Measurements from ENCODE around the gene HOMEZ.
"Not testable (repeated sequence)": the region's sequence is repeated elsewhere in the genome, so short reads cannot be mapped to it uniquely, and the experiment has no call there.

Gene HOMEZ, protein sequence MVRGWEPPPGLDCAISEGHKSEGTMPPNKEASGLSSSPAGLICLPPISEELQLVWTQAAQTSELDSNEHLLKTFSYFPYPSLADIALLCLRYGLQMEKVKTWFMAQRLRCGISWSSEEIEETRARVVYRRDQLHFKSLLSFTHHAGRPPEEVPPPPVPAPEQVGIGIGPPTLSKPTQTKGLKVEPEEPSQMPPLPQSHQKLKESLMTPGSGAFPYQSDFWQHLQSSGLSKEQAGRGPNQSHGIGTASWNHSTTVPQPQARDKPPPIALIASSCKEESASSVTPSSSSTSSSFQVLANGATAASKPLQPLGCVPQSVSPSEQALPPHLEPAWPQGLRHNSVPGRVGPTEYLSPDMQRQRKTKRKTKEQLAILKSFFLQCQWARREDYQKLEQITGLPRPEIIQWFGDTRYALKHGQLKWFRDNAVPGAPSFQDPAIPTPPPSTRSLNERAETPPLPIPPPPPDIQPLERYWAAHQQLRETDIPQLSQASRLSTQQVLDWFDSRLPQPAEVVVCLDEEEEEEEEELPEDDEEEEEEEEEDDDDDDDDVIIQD

DNA sequence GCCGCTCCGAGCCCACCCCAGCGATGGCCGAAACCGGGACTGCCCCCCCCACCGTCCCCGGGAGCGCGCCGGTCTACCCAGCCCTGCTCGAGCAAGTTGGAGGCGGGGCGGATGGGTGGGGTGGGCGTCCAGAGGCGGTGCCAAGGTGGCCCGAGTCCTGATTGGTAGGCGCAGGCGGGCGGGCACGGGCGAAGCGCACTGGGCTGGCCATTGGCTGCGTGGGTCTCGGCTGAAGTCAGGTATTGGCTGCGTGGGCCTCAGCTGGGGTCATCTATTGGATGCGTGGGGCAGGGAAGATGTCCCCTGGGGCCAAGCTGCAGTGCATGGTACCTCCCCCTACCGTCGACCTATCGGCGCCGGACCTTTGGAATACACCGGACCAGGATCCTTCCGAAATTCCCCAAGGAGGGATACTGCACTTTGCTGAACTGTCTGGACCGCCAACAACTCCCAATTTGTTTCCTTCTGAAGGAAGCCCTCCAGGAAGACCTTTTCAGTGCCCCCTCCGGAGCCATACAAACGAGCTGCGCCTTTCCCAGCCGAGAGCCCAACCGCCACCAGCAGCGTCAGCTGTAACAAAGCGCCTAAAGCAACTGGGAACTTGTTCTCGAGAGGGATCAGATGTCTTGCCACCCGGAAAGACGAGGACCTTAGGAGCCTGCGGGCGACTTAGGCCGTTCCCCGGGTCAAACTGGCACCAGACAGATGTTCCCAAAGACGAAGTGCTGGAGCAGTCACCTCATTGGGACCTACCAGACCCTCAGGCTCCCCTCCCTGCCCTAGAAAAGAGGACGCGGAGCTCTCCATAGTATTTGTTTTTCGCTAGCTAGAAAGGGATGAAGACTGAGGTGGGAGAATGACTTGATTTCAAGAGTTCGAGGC lies at the start of gene HOMEZ:
Gene HOMEZ, minus strand, starts transcription at position 113 of the 882 bp plus-strand sequence. CDS start 180 bp downstream, outside the sequence.
- peak; percentile 98 for DNase-seq (ENCODE audit: low spot score)

DNA sequence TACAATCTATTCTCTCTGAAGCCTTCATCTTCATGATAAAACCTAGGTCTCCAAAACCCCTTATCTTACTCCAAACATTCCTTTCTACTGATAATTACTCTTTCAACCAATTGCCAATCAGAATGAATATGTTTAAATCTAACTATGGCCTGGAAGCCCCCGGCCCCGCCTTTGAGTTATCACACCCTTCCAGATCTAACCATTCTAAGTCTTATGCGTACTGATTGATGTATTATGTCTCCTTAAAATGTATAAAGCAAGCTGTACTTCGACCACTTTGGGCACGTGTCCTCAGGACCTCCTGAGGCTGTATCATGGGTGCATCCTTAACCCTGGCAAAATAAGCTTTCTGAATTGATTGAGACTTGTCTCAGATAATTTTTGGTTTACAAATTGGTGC lies 49.7 kb upstream of the HOMEZ start:
- DNase-seq (ENCODE audit: low spot score) = no peak

DNA sequence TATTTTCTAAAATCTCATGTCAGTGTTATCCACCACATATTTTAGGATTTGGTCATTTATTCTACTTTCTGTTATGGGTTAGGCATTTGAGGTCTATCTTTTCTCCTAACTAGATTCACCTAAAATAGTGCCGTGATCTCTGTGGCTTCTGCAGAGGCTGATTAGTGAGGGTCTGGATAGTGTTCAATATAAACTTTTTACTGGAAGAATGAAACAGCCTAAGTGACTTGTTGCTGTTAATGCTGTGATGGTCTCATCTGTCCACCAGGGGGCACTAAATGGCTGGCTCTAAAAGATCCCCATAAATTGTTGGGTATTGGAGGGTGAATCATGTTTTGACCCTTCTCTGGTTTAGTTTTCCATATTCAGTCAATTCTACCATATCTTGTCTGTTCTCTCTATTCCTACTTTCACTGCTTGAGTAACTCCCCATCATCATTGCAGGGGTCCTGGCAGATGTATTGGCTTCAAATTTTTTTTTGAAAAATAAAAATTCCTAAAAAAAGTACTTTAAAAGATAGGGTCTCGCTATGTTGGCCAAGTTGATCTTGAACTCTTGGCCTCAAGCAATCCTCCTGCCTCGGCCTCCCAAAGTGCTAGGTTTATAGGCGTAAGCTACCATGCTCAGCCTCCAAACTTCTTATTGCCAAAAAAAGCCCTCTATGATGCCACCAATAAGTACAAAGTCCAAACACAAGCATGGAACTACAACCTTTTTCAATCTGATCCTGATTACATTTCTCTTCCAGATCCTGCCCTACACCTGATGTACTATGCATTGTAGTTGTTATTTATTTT lies 42.2 kb upstream of the HOMEZ start:
- DNase-seq (ENCODE audit: low spot score) = peak; percentile 80

DNA sequence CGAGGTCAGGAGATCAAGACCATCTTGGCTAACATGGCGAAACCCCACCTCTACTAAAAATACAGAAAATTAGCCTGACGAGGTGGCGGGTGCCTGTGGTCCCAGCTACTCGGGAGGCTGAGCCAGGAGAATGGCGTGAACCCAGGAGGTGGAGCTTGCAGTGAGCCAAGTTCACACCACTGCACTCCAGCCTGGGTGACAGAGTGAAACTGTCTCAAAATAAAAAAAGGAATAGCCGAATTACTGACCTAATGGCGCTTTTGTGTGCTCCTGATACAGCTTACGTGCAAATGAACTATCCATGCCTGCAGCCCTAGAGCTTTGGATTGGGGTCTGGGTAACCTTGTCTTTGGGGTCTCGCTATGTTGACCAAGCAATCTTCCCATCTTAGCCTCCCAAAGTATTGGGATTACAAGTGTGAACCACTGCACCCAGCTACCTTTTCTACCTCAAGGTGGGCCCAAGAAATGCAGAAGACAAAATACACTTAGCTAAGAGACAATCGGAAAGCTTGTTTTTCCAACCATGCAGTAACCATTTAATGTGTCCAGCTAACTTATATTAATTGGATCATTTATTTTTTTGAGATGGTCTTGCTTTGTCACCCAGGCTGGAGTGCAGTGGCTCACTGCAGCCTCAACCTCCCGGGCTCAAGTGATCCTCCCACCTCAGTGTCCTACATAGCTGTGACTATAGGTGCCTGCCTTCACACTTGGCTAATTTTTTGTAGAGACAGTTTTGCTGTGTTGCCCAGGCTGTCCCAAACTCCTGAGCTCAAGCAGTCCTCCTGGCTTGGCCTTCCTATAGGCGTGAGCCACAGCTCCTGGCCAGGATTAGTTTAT lies 40.8 kb upstream of the HOMEZ start:
- DNase-seq (ENCODE audit: low spot score) = no peak

DNA sequence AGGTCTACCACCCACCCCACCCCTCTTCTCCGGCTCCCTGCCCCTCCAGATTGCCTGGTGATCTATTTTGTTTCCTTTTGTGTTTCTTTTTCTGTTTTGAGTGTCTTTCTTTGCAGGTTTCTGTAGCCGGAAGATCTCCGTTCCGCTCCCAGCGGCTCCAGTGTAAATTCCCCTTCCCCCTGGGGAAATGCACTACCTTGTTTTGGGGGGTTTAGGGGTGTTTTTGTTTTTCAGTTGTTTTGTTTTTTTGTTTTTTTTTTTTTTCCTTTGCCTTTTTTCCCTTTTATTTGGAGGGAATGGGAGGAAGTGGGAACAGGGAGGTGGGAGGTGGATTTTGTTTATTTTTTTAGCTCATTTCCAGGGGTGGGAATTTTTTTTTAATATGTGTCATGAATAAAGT lies 39.8 kb upstream of the HOMEZ start:
- not testable (repeated sequence) for DNase-seq (ENCODE audit: low spot score)

DNA sequence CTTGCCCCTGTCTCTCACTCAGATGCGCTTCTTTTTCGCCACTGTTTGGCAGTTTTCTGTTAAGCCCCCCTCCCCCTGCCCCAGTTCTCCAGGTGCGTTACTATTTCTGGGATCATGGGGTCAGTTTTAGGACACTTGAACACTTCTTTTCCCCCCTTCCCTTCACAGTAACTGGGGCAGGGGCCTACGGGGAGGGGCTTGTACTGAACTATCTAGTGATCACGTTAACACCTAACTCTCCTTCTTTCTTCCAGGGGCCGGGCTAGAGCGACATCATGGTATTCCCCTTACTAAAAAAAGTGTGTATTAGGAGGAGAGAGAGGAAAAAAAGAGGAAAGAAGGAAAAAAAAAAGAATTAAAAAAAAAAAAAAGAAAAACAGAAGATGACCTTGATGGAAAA lies 39.1 kb upstream of the HOMEZ start:
- DNase-seq (ENCODE audit: low spot score) = no peak

DNA sequence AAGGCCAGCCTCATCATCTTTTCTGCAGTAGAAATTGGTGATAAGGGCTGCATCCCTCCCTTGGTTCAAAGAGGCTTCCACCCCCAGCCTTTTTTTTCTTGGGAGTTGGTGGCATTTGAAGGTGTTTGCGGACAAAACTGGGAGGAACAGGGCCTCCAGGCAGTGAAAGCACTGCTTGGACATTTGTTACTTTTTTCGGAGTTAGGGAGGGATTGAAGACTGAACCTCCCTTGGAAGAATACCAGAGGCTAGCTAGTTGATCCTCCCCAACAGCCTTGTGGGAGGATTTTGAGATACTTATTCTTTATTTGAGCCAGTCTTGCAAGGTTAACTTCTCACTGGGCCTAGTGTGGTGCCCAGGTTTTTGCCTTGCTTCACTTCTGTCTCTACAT lies 38.5 kb upstream of the HOMEZ start:
- DNase-seq (ENCODE audit: low spot score) = no peak

DNA sequence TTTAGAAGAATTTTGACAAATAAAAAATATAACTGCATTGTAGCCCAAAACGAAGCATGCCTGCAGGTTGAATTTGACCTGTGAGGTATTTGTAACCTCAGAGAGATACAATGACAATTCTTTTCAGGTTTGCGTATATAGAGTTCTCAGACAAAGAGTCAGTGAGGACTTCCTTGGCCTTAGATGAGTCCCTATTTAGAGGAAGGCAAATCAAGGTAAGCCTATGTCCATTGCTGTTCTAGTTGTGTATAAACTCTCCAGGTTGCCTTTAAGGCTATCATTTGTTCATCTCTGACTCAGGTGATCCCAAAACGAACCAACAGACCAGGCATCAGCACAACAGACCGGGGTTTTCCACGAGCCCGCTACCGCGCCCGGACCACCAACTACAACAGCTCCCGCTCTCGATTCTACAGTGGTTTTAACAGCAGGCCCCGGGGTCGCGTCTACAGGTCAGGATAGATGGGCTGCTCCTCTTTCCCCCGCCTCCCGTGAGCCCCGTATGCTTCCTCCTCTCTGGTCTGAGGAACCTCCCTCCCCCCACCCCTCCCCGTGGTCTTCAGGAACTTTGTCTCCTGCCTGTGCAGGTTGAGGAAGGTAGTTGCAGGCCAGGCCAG lies 38.0 kb upstream of the HOMEZ start:
- DNase-seq (ENCODE audit: low spot score) = no peak

DNA sequence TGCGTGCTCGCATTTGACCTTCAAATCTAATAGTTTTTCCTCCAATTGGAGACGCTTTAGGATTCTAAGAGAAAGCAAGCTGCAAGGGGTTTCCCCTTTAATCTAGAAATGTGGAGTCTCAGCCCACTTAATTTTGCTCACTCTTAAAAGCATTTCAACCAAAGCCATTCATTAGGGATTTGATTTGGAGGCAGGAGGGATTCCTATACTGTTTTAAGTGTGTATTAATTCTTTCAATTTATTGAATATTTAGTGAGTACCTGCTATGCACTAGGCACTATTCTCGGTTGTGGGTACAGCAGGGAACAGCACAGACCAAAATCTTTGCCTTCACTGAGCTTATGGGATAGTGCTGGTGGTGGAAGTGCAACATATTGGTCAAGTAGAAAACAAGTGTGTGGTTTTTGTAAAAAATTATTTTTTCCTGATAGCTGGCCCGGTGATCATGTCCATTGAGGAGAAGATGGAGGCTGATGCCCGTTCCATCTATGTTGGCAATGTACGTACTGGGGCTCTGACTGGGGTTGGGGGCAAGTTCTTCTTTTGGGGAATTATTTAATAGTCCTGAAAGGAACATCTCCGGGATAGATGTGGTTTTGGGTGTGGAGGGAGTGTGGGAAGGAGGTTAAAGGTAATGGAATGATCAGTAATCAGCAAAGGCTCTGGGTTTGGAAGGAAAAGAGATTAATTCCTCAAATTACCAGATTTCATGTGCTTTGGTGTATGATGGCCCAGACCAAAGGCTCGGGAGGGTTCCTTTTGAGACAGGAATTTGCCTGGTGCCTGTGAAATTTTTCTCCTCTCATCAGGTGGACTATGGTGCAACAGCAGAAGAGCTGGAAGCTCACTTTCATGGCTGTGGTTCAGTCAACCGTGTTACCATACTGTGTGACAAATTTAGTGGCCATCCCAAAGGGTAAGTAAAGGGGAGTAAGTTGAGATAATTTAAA lies 36.9 kb upstream of the HOMEZ start:
- DNase-seq (ENCODE audit: low spot score) = no peak

DNA sequence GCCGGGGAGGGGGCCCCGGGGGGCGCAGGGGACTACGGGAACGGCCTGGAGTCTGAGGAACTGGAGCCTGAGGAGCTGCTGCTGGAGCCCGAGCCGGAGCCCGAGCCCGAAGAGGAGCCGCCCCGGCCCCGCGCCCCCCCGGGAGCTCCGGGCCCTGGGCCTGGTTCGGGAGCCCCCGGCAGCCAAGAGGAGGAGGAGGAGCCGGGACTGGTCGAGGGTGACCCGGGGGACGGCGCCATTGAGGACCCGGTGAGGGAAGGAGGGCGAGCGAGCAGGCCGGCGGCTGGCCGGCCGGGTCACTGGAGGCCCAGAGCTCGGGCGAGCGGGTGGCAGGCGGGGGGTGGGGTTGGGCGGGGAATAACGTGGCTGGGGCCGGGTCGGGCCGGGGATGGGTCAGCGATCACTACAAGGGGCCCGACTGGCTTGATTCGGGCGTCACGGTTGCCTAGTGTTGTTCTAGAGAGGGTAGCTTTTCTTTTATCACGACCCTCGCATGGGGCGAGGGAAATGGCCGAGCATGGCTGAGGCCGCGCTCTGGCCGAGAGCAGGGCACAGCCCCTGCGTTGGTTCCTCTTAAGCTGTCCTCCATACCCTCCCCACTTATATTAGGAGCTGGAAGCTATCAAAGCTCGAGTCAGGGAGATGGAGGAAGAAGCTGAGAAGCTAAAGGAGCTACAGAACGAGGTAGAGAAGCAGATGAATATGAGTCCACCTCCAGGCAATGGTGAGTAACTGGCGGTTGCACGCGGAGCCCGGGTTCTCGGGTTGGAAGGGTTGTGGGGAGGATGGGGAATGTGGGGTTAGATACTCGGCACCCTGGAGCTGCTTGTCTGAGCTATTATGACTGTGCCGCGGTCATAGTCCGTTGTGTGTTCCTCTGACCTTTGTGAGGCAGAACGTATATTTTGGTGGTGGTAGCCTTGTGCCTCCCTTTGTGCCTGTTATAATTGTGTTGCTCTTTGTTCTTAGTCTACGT lies 35.9 kb upstream of the HOMEZ start:
- peak; percentile 35 for DNase-seq (ENCODE audit: low spot score)

DNA sequence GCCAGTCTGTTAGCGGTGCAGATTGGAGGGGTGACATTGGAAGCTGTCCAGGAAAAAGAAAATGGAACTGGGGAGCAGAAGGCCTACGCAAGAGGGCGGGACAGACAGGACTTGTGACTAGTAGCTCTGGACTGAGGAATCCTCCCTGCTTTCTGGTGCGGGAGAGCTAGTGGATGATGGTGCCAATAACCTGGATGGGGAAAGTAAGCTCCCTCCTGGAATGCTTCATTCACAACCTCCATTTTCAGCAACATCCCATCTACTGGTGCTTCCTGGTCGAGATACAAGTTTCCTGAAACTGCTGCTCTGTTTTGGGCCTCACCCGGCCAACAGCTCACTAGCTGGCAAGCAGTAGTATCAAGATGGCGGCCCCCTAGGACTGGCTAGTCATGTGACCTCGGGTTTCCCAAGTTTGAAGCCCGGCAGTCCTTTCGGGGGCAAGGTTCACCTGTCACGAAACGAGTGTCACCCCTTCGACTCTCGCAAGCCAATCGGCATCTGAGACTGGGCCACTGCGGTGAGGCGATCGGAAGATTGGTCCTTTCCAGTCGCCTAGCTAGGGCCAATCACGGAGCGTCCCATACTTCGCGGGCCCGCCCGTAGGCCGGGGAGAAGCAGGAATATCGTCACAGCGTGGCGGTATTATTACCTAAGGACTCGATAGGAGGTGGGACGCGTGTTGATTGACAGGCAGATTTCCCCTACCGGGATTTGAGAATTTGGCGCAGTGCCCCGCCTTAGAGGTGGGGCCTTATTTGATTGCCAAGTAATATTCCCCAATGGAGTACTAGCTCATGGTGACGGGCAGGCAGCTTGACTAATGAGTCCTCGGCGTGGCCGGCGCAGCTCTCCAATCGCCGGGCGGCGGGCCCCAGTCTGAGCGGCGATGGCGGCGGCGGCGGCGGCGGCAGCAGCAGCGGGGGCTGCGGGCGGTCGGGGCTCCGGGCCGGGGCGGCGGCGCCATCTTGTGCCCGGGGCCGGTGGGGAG lies 34.9 kb upstream of the HOMEZ start, which contains the start of gene PABPN1:
Gene PABPN1, plus strand, starts transcription at position 874 of the 988 bp plus-strand sequence. Its CDS starts 13 bp downstream, at position 887.
- peak; percentile 100 for DNase-seq (ENCODE audit: low spot score)

DNA sequence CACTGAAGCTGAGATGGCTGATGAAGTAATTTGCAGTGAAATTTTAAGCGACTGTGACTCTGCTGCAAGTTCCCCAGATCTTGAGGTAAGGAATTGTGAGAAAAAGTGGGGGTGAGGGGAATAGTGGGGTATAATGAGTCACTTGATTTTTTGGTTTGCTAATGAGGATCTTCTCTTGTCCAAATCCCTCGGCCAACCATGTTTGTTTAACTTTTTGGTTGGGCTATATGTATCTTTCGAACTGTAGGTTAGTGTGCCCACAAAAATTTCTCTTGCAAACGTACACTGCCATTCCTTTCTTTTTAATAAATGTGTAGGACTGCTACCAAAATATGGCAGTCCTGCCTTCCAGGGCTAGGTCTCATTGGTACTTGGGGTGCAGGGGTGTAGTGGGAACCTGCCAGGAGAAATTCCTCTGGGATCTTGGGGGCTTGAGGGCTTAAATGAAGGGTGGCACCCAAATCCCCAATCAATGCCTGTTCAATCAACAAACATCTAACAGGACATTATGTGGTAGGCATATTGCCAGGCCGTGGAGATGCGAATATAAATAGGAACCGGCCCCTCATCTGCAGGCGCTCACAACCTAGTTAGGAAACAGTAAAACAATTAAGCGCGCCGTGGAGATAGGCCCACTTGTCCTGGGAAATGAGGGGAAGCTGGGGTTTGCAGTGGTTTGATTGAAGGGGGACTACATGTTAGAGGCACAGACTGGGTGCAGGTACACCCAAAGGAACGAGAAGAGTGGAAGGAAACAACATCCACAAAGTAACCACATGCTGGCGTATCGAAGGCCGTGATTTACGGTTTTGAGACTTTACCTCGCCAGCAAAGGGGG lies 34.0 kb upstream of the HOMEZ start:
- DNase-seq (ENCODE audit: low spot score) = no peak

DNA sequence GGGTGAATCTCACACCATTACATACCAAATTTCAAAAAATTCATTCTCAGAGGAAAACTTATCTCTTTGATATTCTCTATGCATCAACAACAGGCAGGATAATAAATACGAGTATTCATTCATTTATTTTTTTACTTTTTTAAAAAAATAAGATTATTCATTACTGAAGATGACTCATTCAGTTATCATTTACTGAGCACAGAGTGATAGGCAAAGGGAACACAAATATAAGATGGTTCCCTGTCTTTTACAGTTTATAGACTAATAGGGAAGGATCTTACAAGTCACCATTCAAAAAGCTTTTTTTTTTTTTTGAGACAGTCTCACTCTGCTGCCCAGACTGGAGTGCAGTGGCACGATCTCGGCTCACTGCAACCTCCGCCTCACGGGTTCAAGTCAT lies 30.4 kb upstream of the HOMEZ start:
- DNase-seq (ENCODE audit: low spot score) = no peak

DNA sequence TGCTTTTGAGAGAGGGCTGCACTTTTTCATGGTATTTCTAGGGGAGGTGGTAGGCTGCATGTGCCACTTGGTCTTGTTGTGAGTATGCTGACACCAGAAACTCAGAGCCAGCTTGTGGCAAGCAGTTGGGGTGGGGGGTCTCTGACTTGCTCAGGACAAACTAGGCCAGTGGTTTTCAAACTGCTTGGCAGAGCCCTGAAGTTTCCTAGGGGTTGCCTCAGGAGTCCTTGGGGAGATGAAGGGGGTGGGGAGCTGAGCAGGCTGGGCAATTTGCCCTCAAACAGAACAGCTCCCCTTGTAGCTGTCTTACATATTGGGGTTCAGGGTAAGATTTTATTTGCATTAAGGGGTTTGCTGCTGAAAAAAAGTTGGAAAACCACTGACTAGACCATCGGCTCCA lies 24.6 kb upstream of the HOMEZ start:
- no peak for DNase-seq (ENCODE audit: low spot score)

DNA sequence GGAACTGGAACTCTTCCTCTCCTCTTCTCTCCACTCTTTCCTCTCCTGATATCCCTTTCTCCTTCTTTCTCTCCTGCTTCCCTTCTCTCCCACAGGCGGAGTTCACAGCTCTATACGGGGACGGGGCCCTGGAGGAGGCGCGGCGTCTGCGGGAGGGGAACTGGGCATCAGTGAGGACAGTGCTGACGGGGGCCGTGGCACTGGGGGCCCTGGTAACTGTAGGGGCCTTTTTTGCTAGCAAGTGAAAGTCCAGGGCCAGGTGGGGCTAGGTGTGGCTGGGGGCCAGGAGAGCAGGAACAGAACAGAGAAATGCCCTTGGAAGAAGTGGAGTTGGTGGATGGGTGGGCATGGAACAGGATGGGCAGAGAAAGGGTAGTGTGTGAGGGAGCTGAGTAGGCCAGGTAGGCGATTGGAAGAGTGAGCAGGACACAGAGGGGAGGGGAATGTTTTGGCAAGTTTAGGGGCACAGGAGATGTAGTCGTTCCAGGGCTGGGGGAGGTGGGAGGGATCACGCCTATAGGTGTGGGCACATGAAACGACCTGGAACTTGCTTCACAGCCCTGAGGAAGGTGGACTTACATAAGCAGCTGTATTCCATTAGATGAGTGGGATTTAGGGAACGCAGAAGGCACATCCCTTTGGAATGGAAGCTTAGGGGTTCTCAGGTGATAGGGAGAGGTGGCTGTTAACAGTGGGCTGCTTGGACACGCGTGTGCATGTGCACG lies 23.0 kb upstream of the HOMEZ start:
- no peak for DNase-seq (ENCODE audit: low spot score)
